SK-N-SH treated with all-trans-retinoic acid at 6 μM for 48 hours (cell line): ENCODE measurements around the gene XPC.

ENCODE experiments used
- ATAC-seq: fragments of 200-7000 bp; cut with Tn5 transposase; 3 replicates; pipeline ENCODE4 v1.9.1; 2020; ENCODE audit warnings: mild to moderate bottlenecking, moderate library complexity
- ARNTL ChIP-seq: fragments of 450-650 bp; formaldehyde crosslinking; IDR thresholded peaks from 2 replicates; pipeline ENCODE4 v1.5.0; 2020; ENCODE audit warnings: low read depth, mild to moderate bottlenecking, moderate library complexity, borderline replicate concordance
- BACH2 ChIP-seq: fragments of 250-450 bp; sonication (Bioruptor Pico); IDR thresholded peaks from 2 replicates; pipeline ENCODE4 v1.9.0; 2021; ENCODE audit warnings: mild to moderate bottlenecking, borderline replicate concordance
- CREB5 ChIP-seq: fragments of 250-450 bp; sonication (Bioruptor Pico); IDR thresholded peaks from 2 replicates; pipeline ENCODE4 v1.5.1; 2020; ENCODE audit warnings: low read depth, mild to moderate bottlenecking, moderate library complexity
- CSDC2 ChIP-seq: fragments of 250-450 bp; sonication (Bioruptor Pico); IDR thresholded peaks from 2 replicates; pipeline ENCODE4 v1.5.0; 2020; ENCODE audit warnings: mild to moderate bottlenecking, moderate library complexity
- ESRRG ChIP-seq: fragments of 250-450 bp; sonication (Bioruptor Pico); IDR thresholded peaks from 2 replicates; pipeline ENCODE4 v1.6.1; 2021; ENCODE audit warnings: mild to moderate bottlenecking
- GLIS3 ChIP-seq: fragments of 250-450 bp; sonication (Bioruptor Pico); IDR thresholded peaks from 2 replicates; pipeline ENCODE4 v1.5.0; 2020; ENCODE audit warnings: mild to moderate bottlenecking, moderate library complexity
- ISL1 ChIP-seq: fragments of 250-450 bp; sonication (Bioruptor Pico); IDR thresholded peaks from 2 replicates; pipeline ENCODE4 v2.1.2; 2022; ENCODE audit warnings: mild to moderate bottlenecking, moderate library complexity
- OSR1 ChIP-seq: fragments of 250-450 bp; sonication (Bioruptor Pico); IDR thresholded peaks from 2 replicates; pipeline ENCODE4 v1.8.0; 2022; ENCODE audit warnings: moderate library complexity, mild to moderate bottlenecking, inconsistent platforms
- PATZ1 ChIP-seq: fragments of 250-450 bp; sonication (Bioruptor Pico); IDR thresholded peaks from 2 replicates; pipeline ENCODE4 v1.8.0; 2020; ENCODE audit warnings: mild to moderate bottlenecking, moderate library complexity, borderline replicate concordance
- PPARA ChIP-seq: fragments of 250-450 bp; sonication (Bioruptor Pico); IDR thresholded peaks from 2 replicates; pipeline ENCODE4 v1.5.0; 2020; ENCODE audit warnings: mild to moderate bottlenecking, borderline replicate concordance
- RARB ChIP-seq: fragments of 250-450 bp; sonication (Bioruptor Pico); IDR thresholded peaks from 2 replicates; pipeline ENCODE4 v1.8.0; 2021; ENCODE audit warnings: mild to moderate bottlenecking, moderate library complexity
- SNAI2 ChIP-seq: fragments of 250-450 bp; sonication (Bioruptor Pico); IDR thresholded peaks from 2 replicates; pipeline ENCODE4 v1.5.0; 2020; ENCODE audit warnings: mild to moderate bottlenecking, moderate library complexity
- TCF4 ChIP-seq: fragments of 250-450 bp; sonication (Bioruptor Pico); IDR thresholded peaks from 2 replicates; pipeline ENCODE4 v1.8.0; 2021; ENCODE audit warnings: mild to moderate bottlenecking, moderate library complexity, borderline replicate concordance
- TOX ChIP-seq: fragments of 250-450 bp; sonication (Bioruptor Pico); IDR thresholded peaks from 2 replicates; pipeline ENCODE4 v1.8.0; 2021; ENCODE audit warnings: mild to moderate bottlenecking, moderate library complexity, borderline replicate concordance
- TSHZ2 ChIP-seq: fragments of 250-450 bp; sonication (Bioruptor Pico); IDR thresholded peaks from 2 replicates; pipeline ENCODE4 v1.5.0; 2020; ENCODE audit warnings: mild to moderate bottlenecking, moderate library complexity
- ZC3H10 ChIP-seq: fragments of 250-450 bp; sonication (Bioruptor Pico); IDR thresholded peaks from 2 replicates; pipeline ENCODE4 v1.5.1; 2021; ENCODE audit warnings: mild to moderate bottlenecking, moderate library complexity
- ZFP3 ChIP-seq: fragments of 250-450 bp; sonication (Bioruptor Pico); IDR thresholded peaks from 2 replicates; pipeline ENCODE4 v1.5.0; 2020; ENCODE audit warnings: mild to moderate bottlenecking, moderate library complexity
- ZFP30 ChIP-seq: fragments of 450-650 bp; formaldehyde crosslinking; IDR thresholded peaks from 2 replicates; pipeline ENCODE4 v1.5.0; 2022; ENCODE audit warnings: mild to moderate bottlenecking, moderate library complexity
- ZNF565 ChIP-seq: fragments of 450-650 bp; formaldehyde crosslinking; conservative IDR thresholded peaks from 2 replicates; pipeline ENCODE4 v1.5.0; 2020; ENCODE audit warnings: low read depth, mild to moderate bottlenecking, moderate library complexity
- ZNF70 ChIP-seq: fragments of 450-650 bp; formaldehyde crosslinking; IDR thresholded peaks from 2 replicates; pipeline ENCODE4 v1.5.0; 2020; ENCODE audit warnings: mild to moderate bottlenecking, moderate library complexity
- ZNF8 ChIP-seq: fragments of 450-650 bp; formaldehyde crosslinking; IDR thresholded peaks from 2 replicates; pipeline ENCODE4 v1.5.0; 2020; ENCODE audit warnings: mild to moderate bottlenecking, moderate library complexity
- TF ChIP-seq, protein P1 (sequence below): fragments of 250-450 bp; sonication (Bioruptor Pico); IDR thresholded peaks from 2 replicates; pipeline ENCODE4 v1.5.1; 2021; ENCODE audit warnings: mild to moderate bottlenecking, moderate library complexity

Gene XPC

GRCh38 chr3:14172496-14172895 is 5.9 kb downstream of the XPC start:
- no peak for ATAC-seq
- no peak for TF ChIP-seq ZNF8 (CRISPR knock-in tag)
- no peak for TF ChIP-seq GLIS3 (CRISPR knock-in tag)
- no peak for TF ChIP-seq ZC3H10 (CRISPR knock-in tag)
- no peak for TF ChIP-seq ZNF70 (CRISPR knock-in tag)
- TF ChIP-seq PPARA (CRISPR knock-in tag), result no peak
- no peak for TF ChIP-seq CSDC2 (CRISPR knock-in tag)
- TF ChIP-seq ZFP3 (CRISPR knock-in tag), result no peak
- TF ChIP-seq PATZ1, result no peak
- TF ChIP-seq, protein P1, sequence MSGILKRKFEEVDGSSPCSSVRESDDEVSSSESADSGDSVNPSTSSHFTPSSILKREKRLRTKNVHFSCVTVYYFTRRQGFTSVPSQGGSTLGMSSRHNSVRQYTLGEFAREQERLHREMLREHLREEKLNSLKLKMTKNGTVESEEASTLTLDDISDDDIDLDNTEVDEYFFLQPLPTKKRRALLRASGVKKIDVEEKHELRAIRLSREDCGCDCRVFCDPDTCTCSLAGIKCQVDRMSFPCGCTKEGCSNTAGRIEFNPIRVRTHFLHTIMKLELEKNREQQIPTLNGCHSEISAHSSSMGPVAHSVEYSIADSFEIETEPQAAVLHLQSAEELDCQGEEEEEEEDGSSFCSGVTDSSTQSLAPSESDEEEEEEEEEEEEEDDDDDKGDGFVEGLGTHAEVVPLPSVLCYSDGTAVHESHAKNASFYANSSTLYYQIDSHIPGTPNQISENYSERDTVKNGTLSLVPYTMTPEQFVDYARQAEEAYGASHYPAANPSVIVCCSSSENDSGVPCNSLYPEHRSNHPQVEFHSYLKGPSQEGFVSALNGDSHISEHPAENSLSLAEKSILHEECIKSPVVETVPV (CRISPR knock-in tag), result no peak
- no peak for TF ChIP-seq RARB (CRISPR knock-in tag)
- no peak for TF ChIP-seq TCF4 (CRISPR knock-in tag)
- TF ChIP-seq SNAI2 (CRISPR knock-in tag), result no peak
- no peak for TF ChIP-seq ISL1 (CRISPR knock-in tag)
- no peak for TF ChIP-seq TSHZ2
- no peak for TF ChIP-seq BACH2 (CRISPR knock-in tag)
- TF ChIP-seq TOX, result no peak
- no peak for TF ChIP-seq OSR1 (CRISPR knock-in tag)
- no peak for TF ChIP-seq CREB5 (CRISPR knock-in tag)
- no peak for TF ChIP-seq ZFP30

DNA sequence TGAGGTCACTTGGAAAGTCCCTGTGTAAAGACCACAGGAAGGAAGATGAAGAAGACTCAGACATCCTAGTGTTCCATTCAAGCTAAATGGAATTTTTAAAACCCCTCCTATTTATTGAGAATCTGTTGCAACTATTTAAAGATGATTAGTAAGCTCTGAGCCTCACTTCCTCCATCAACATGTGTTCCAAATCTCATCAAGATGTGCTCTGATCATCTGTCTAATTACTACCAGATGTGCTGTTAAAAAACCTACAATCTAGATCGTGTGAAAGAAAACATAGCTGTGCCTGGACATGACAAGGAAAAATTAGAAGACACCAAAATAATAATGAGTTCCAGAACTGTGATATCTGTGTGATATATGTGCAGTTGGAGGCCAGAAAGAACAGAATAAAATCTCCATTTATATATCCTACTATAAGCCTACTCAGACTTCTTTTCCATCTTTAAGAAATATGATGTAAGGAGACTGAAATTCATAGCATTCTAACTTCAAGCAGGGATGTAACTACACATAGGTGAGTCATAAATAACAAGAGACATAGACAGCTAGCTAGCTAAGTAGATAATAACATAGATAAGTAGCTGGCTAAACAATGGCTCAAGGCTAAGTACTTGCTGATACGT is 7.8 kb downstream of the XPC start:
- peak; percentile 87 for ATAC-seq

More for the DNA sequence above, 7.8 kb downstream of the XPC start:
- TF ChIP-seq SNAI2 (CRISPR knock-in tag), result no peak
- TF ChIP-seq PATZ1, result peak; percentile 30; the same call in 1 of the 2 replicates
- no peak for TF ChIP-seq ARNTL (CRISPR knock-in tag)
- TF ChIP-seq OSR1 (CRISPR knock-in tag), result no peak
- TF ChIP-seq PPARA (CRISPR knock-in tag), result no peak
- TF ChIP-seq BACH2 (CRISPR knock-in tag), result no peak
- no peak for TF ChIP-seq ZC3H10 (CRISPR knock-in tag)
- TF ChIP-seq TSHZ2, result no peak
- 0 out of 2 replicates have a peak, but pooled peaks have one; percentile 31 for TF ChIP-seq TCF4 (CRISPR knock-in tag)
- peak; percentile 85 for TF ChIP-seq ISL1 (CRISPR knock-in tag)
- TF ChIP-seq ESRRG, result no peak
- no peak for TF ChIP-seq ZNF565
- TF ChIP-seq CREB5 (CRISPR knock-in tag), result no peak
- TF ChIP-seq RARB (CRISPR knock-in tag), result no peak
- no peak for TF ChIP-seq TOX
- TF ChIP-seq ZFP3 (CRISPR knock-in tag), result no peak
- no peak for TF ChIP-seq ZFP30
- TF ChIP-seq ZNF70 (CRISPR knock-in tag), result no peak
- TF ChIP-seq, protein P1 (CRISPR knock-in tag), result no peak
- no peak for TF ChIP-seq GLIS3 (CRISPR knock-in tag)
